Stimulated activated CD8-positive, alpha-beta memory T cell treated with anti-CD3 and anti-CD28 coated beads, Interleukin-4, amount 100 ng/mL, for 1 hour (primary cell): ENCODE measurements around the gene SERPIND1.

Experiments used
- DNase-seq, 2 donors: peaks; one replicate each; pipeline ENCODE4 v3.0.0-alpha.2; 2020; ENCODE audit warnings: low read depth in 2 of 2, low spot score in 1 of 2

Gene SERPIND1

DNA sequence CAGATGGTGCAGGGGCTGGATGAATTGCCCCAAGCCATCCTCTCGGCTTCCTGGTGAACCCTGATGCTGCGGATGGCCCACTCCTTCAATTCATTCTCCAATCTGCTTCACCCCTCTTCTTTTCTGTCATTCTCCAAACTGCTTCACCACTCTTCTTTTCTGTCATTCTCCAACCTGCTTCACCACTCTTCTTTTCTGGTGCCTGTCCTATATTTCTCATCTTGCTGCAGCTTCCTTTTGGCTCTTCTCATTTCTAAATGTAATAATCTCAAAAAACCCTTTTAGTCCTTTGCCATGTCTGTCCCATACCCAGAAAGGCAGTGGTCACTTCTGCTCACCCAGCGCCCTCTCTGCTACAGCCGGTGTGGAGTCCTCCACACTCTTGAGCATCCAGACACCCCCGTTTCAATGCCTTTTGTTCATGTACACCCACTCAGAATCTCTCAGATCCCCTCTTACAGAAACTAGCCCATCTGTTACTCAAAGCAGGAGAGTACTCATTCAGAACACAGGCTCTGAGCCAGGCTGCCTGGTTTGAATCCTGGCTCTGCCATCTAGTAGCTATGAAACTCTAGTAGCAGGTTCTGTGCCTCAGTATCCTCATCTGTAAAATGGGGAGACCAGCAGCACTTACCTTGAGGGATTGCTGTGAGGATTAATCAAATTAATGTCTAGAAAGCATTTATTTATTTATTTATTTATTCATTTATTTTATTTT lies 14.9 kb downstream of the SERPIND1 start:
- DNase-seq: no peak

DNA sequence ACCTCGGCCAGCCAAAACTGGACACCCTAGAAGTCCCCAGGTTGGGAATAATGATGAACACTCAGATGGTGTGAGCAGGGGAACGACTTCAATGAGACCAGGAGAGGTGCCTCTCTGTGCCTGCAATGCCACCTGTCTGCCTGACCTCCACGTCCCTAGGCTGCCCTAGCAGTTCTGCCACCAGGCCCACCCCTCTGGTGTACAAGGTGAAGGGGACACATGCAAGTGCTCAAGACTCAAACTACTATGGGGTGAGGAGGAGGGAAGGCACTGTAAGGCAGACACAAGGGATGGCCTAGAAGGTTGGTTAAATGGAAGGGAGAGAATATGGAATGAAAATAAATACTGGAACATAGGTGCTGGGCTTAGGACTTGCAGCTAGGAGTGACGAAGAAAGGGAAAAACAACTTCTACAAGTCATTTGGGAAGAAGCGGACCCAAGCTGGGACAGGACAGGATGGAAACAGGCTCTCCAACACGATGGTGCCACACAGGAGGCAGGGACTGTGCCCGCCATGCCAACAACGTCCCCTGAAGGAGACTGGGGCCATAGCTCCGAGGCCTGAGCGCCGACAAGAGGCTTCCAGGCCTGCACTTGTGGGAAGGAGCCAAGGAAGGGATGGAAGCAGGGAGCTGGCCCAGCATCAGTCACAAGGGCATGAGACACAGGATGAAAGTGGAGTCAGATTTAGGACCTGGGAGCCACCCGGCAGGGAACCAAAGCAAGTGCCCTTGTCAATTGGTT lies 18.5 kb downstream of the SERPIND1 start:
- DNase-seq: no peak

DNA sequence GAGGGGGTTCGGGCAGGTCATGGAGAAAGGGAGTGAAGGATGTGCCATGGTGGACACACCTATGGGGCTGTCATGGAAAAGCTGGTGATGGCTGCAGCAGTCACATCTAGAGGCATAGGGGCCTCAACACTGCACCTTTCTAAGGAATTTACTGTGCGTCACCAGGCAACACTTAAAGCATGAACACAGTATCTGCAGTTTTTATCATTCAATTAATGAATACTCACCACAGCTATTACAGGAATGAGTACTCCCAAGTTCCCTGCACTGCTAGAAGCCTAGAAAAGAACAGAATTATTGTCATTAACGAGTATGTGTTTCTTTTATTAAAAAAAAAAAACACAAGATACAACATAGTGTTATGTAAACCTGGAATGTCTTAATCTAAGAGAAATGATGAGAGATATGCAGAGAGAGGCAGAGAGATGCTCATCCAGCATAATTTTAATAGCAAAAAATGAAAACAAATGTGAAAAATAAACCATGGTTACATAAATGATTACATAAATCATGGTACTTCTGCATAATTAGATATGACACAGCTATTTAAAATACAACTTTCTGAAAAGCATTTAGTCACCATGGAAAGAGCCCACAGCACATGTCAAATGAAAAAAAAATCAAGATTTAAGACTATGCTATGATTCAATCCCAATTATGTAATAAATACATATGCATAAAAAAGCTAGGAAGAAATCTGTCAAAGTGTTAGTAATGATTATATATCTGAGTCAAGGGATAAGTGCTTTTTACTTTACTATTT lies 19.2 kb downstream of the SERPIND1 start:
- no peak for DNase-seq

DNA sequence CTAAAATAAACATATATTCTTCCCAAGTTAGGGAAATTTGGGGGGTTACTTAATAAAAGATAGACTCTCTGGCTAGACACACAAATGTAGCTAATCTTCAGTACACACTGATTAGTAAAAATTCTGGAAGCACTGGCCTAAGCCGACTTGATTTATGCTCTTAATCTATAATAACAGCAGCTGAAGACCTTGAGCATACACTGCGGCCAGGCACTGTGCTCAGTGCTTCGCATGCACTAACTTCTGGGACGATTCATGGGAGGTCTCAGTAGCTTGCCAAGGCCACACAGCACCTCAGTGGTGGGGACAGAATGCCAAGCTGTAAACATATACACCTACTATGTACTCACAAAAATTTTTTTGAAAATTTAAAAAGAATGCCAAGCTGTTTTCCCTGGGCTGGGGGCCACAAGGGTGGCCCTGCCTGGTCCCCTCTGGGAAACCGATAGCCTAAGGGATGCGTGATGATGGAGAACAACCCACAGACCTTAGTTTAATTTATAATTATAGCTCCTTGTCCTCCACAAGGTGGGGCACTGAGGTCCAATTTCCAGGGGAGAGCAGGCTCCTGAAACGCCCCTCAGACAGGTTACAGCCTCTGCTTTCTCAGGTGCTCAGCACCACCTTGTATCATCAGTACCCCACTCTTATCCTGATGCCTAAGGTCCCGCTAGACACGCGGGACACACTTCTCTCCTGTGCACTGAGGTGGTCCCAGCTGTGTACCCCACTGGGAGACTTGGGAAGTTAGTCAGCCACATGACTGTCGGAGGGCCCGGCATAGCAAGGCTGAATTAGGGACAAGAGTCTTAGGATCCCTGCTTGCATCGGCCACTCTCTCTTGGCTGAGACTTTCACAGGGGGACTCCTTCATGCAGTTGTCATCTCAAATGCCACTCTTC lies 20.1 kb downstream of the SERPIND1 start:
- DNase-seq: no peak

DNA sequence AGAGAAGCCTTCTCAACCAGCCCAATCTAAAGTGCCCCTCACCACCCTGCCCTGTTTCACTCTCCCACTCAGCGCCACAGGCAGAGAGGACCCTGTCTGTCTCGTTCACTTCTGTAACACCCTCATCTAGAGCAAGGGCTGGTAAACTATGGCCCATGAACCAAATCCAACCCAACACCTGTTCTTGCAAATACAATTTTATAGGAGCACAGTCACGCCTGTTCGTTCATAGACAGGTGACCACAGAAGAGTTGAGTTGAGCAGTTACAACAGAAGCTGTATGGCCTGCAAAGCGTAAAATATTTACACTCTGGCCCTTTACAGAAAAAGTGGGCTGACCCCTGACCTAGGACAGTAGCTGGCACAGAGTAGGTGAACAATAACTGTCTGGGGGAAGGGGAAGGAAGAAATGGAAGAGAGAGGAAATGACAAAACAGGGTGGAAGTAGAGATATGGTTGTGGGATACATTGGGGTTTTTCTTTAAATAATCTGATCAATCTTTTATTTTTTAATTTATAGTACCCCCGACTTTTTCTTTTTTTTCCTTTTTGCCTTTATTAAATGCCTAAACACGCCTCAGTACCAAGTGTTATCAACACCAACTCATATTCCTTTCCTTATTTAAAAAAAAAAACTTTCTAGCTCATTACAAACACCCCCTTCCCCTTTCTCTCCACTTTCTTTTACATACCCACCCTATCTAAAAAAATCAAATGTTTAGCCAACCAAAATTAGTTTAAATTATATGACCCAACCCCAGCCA lies 20.9 kb downstream of the SERPIND1 start:
- no peak for DNase-seq

DNA sequence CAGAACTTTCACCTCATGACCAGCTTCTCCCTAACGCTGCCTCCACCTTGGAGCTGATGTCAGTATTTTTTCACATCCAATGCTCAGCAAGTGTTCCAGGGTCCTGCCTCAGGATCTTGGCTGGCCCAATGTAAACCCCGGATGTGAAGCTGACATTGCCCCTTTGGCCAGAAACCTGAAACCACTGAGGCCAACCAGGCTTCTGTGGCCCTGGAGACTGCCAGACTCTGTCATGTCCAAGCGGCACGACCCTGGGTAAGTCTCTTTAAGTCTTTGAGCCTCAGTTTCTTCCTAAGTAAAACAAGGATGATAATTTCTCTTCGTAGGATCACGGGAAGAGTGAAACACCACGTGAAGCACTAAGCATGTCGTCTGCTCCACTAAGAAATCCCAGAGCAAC lies 22.8 kb downstream of the SERPIND1 start:
- no peak for DNase-seq

DNA sequence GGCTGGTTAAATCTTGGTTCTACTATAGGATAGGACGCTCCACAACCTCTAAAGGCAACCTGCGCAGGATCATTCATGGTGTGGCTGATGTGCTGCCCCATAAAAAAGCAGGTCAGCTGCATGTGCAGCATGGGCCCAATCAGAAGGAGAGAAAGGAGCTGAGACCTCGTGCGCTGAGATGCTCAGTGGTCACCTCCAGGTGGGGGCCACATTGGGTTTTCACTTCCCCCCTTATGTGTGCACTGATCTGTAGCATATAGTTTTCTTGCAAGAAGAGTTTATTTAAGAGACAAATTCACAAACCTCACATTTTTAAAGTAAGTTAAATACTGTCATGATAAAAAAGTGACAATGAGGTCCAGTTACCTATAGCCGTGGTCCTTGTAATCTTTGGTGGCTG lies 24.3 kb downstream of the SERPIND1 start:
- no peak for DNase-seq

DNA sequence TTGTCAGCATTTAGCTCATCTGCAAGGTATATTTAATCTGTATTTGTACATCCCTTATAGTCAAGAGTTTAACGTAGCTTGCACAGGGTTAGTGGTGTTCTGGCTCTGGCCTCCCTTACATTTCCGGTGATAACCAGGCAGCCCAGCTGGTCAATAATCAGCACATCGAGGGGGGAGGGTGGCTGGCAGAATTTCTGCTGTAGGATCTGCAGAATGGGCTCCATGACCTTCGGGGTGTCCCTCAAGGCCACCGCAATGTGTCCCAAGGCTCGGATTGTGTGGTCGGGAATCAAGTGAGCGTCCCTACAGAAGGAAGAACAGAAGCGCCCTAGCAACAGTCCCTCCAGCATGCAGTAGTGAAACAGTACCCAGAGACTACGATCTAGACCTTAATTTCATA lies 25.1 kb downstream of the SERPIND1 start:
- DNase-seq: no peak

DNA sequence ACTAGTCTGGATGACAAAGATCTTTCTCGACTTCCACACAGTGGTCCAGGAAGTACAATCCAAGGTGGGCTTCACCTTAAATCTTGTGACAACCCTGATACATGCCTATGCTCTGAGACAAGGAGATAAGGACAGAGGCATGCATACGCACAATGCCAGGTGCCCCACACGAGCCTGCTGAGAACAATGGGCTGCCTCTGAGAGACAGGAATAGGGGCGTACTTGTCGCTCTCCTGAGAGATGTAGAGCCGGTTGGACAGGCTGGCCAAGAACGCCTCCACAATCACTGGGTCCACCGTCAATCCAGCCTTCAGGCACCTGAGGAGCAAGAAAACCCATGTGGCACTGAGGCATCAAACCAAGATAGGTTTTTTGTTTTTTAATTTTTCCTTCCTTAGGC lies 25.5 kb downstream of the SERPIND1 start:
- DNase-seq: no peak

DNA sequence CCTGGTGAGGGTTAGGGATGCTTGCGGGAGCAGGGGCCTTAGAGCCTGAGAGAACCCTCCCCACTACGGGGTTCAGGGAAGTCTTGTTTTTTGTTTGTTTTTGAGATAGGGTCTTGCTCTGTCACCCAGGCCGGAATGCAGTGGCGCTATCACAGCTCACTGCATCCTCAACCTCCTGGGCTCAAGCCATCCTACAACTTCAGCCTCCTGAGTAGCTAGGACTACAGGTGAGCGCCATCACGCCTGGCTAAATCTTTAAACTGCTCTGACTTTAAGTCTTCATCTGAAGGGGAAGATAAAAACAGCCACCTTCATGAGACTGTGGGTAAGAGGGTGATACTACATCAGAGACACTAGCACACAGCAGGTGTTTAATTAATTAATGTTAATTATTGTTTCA lies 28.5 kb downstream of the SERPIND1 start:
- DNase-seq: no peak

DNA sequence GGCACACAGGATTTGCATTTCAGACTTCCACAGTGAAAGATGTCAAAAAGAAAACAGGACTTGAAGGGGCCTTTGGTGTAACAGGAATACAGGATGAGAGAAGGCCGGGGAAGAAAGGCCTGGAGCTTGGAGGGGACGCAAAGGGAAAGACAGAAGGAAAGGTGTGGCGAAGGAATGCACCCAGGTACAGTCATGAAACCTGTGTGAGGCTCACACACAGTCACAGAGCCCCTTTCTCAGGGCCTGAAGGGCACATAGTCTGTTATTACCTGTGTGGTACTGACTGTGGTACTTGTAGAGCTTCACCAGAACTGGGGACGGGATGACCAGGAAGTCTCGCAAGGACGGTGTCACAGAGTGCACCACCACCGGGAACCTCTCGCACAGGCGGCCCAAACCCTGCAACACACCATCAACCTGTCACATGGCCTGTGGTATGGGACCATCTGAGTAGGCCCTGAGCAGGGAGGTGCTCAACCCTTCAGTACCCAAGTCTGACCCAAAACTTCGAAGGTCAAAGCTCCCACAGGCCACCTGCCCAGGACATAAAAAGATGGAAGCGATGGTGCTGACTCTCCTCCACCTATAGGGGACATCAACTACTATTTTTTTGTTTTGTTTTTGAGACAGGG lies 29.1 kb downstream of the SERPIND1 start:
- no peak for DNase-seq

DNA sequence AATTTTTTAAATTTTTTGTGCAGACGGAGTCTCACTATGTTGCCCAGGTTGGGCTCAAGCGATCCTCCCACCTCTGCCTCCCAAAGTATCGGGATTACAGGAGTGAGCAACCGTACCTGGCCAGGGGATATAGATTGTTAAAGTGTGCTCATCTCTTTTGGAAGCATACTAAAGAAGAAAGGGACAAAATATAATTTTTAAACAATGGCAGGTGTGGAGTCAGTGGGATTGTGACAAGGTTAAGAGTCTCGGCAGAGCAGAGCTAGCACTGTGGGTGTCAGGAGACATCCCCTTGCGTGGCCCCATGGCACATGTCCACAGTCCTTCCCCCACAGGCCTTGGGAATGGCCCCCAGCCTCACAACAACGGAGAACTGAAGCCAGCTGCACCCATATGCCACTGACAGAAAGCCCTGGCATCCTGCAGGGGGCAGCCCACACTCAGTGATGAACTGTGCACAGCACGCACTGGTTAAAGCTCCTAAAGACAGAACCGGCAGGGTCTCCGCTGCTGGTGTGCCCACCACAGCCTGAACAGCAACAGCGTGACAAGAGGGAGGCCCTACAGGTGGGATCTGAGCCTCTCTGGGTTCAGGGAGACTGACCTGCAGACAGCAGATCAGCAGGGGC lies 29.9 kb downstream of the SERPIND1 start:
- no peak for DNase-seq

DNA sequence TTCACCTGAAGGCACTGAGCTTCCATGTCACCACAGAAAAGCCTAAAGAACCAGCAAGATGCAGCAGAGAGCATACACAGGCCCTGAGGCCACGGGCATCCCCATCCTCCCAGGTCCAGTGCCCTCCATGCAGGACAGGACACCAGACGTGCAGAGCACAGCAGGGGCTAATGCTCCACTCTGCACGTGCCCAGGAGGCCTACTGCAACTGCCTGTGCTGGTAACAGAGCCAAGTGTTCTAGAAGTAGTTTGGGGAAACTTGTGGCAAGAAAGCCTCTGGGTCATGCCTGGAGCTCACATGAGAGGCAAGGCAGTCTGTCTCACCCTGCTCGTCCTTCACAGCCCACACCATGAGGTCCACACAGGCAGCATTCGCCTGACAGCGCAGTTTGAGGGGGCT lies 30.7 kb downstream of the SERPIND1 start:
- no peak for DNase-seq

DNA sequence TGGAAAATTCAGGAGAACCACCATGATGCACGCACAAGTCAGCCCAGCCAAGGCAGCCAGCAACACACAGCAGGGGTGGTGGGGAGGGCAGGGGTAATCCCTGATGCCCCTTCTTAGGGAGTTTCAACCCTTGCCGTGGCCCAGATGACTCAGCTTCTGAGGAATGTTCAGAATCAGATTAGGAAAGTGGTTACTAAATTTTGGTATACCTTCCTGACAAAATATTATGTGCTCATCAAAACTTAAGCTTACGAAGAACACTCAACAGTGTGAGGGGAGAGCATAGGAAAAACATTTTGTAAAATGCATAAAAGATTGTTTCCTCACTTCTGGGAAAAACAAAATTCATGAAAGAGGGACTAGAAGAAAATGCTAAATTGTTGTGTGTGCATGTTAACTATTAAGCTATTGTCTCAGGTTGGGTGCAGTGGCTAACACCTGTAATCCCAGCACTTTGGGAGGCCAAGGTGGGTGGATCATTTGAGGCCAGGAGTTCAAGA lies 32.1 kb downstream of the SERPIND1 start:
- DNase-seq: no peak

DNA sequence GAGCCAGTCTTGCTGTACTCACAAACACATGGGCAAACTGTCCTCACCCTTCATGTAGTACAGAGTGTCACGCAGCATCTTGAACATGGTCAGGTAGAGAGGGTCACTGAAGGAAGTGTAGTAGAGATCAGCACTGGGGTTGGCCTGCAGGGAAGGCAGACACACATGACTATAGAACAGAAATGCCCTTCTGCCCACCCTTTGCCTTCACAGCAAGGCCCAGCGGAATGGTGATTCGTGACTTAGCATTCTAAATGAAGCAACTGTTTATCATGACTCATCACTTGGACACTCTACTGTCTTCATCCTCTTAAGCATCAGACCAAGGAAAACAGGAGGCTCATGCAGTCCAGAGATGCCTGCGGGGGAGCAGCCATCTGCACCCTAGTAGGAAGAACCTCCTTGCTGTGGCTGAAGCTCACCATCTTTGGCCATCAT lies 33.4 kb downstream of the SERPIND1 start:
- DNase-seq: no peak

DNA sequence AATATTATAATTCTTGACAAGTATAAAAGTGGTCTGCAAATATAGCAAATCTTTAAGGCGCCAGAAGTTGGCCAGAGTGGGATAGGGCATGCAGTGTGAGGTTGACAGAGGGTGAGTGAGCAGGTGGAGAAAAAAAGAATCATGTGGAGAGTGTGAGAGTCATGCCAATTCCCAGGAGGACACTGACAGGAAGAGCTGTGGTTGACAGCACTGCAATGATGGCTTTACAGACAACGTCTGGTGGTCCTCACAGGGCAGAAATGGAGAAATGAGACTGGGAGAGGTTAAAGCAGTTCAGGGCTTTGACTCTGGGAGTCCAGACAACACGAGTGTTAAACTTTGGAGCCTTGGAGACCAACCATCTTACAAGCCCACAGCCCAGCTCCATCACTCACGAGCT lies 34.9 kb downstream of the SERPIND1 start:
- DNase-seq: no peak

DNA sequence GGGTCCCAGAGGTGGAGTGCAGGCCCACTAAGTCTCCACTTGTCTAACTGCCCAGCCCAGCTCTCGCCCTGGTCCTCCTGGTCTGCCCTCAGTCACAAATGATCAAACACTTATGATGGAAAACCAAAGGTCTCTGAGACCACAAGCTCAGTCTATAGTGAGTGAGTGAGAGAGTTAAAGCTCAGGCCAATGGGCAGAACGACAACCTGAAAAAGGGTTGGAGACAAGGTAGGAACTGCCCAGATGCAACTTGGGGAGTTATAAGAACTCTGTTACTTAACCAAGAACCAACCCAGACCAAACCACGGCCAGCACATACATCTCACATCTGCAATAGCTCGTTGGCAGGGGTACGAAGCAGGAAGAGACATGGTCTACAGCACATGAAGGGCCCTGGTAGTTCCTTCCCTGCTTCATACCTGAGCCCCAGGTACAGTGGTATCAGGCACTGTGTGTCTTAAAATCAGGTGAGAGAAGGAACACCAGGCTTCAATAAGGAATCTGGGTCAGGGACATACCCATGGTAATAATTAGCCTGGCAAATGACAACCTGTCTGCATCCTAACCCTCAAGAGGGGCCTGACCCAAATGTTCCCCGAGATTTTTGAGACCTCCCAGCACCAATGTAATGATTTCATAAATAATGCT lies 35.7 kb downstream of the SERPIND1 start:
- no peak for DNase-seq

DNA sequence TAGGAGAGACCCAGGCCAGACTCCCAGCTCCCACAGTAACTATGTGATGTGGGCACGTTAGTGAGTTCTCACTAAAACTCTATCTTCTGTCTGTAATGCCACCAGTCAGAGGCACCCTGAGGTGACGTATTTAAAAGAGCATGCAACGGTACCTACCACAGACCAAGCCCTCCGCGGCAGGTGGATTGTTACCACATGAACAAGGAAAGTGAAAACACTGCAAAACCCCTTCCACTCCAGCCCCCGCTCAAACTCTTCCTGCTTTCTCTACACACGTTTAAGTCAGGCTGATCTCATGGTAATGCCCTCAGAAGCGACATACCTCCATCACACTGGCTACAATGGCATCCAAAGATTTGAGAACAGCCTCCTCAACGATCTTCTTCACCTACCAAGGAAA lies 36.7 kb downstream of the SERPIND1 start:
- no peak for DNase-seq

DNA sequence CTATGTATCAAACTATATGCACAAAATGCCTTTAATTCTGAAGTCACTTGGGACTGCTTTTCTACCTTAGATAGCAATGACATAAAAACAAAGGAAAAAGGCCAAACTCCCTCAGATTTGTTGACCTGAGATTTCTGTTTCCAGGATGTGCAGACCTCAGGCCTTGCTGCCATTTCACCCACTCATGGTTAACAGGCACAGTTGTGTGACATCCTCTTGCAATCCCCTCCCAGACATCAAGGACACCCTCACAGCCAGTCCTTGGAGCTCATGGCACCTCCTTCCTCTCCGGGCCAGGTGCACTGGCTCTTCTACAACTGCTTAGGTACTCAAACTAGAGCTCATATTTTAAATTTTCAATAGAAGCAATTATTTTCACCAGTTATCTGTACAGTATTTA lies 37.3 kb downstream of the SERPIND1 start:
- DNase-seq: no peak
